ENCODE results near the gene SRXN1. TPM values are rescaled to one million over a fixed set of nuclear protein-coding genes. Genes with fewer than 3 reads are reported as not detected.
A peak's percentile ranks its signal among the peaks of the same experiment; 100 is the strongest.

SRXN1 gene
- total RNA-seq, 1 experiment from 2014 or later = 125 TPM

DNA sequence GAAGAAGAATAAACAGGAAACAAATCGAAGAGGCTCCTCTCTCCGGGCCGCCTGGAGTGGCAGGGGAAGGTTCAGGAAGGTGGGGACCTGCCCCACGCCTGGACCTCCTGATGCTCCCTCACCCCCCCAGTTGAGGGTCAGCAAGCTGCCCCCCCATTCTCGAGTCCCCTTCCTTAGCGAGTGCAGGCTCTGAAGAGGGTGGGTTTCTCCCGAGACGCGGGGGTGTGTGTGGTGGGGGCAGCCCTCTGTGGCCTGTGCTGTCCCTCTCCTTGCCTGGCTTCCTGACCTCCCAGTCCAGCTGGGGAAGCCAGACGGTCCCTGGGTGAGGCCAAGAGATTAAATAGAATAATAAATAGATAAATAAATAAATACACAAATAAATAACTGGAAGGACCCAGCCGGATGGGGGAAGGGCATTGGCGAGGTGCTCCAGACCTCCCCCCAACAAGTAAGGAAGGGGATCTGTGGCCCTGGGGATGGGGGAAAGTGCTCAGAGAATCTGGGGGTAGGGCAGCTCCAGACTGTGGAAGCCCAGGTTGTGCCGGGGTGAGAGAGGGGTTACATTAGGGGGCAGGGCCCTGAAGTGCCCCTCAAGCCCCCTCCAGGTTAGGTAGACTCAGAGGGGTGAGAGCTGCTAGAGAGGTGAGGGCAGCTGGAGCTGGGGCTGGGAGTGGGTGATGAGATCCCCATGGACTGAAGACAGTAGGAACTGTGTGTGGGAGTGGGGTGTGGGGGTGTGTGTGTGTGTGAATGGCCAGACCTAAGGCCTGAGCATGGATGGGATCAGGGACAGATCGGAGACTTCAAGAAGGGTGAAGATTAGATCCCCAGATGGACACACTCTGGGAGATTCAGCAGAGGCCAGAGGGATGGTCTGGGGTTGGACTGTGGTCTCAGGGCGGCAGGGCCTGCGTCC is 9.5 kb upstream of the SRXN1 start:
- in situ Hi-C loops (cut with HindIII; ENCODE audit: low pct_unique_long_range_greater_than_20kb, low sequenced_read_pairs) = no loop called here

DNA sequence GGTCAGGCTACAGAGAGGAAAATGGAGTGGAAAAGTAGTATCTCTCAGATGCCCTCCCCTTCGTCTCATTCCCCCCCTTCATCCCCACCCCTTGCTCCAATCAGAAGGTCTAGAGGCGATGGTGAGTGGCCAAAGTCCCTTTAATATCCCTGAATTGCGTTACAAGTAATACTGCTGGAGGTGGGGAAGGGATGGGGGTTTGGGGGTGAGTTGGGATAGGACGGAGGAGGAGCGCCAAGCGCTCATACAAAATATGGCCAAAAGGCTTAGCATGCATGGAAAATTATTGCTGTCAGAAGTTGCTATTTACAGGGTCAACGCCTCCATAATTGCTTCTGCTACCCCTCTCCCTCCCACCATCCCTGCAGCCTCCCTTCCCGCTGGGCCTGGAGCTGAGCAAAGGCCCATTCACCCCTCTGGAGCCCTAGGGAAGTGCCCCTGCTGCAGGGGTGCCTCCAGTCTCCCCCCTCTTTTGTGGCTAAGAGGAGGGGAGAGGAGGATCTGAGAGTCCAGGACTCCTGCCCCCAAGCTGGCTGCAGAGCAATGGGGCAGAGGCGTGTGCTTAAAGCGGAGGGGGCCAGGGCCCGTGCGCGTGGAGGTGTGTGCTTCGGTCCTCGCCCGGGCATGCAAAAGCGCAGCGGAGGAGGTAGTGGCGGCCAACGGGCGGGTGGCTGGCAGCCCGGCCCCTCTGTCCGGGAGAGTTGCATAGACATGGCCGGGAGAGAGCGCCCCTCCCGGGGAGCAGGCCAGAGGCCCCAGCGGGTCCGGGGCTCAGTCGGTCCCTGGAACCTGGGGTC is 8.7 kb upstream of the SRXN1 start:
- no peak for DNase-seq (ENCODE audit: low read depth, low spot score)
- in situ Hi-C loops (cut with HindIII; ENCODE audit: low pct_unique_long_range_greater_than_20kb, low sequenced_read_pairs) = no loop called here

More for the DNA sequence above, 9.5 kb upstream of the SRXN1 start:
- DNase-seq (ENCODE audit: low read depth, low spot score) = no peak

DNA sequence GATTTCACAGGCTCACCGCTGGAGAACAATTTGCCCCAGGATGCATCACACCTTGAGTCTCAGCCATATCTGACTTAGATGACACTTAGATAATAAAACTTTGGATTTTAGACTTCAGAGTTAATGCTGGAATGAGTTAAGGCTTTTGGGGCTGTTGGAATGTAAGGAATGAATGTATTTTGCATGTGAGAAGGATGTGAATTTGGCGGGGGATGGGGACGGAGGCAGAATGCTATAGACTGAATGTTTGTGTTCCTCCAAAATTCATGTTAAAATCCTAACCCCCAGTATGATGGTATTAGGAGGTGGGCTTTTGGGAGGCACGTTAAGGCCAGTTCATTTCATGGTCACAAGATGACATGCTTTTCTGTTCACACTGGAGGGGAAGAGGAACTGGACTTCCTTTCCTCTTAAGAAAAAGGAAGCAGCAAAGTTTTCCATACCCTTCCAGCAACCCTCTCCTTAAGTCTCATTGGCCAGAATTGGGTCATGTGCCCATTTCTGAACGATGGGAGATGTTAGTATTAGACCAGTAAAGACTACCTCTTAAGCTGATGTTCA is 5.8 kb upstream of the SRXN1 start:
- in situ Hi-C loops (cut with HindIII; ENCODE audit: low pct_unique_long_range_greater_than_20kb, low sequenced_read_pairs) = no loop called here
- DNase-seq (ENCODE audit: low read depth, low spot score) = no peak

DNA sequence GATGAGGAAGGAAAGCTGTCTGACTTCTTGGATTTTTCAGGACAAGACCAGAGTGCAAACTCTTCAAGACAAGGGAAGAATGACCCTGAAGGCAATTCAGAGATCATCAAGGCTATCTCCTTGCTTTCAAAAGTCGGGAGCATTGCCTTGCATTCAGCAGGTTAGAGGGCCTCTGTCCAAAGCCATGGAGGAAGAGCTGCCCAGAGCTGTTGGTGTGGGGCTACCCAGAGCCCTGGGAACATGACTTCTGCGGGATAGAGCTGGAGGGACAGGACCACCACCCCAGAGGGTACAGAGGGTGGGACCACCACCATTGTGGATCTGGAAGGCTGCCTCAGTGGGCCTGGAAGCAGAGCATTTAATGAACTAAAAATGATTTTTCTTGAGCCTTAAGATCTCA is 5.2 kb upstream of the SRXN1 start:
- in situ Hi-C loops (cut with HindIII; ENCODE audit: low pct_unique_long_range_greater_than_20kb, low sequenced_read_pairs) = no loop called here
- no peak for DNase-seq (ENCODE audit: low read depth, low spot score)

DNA sequence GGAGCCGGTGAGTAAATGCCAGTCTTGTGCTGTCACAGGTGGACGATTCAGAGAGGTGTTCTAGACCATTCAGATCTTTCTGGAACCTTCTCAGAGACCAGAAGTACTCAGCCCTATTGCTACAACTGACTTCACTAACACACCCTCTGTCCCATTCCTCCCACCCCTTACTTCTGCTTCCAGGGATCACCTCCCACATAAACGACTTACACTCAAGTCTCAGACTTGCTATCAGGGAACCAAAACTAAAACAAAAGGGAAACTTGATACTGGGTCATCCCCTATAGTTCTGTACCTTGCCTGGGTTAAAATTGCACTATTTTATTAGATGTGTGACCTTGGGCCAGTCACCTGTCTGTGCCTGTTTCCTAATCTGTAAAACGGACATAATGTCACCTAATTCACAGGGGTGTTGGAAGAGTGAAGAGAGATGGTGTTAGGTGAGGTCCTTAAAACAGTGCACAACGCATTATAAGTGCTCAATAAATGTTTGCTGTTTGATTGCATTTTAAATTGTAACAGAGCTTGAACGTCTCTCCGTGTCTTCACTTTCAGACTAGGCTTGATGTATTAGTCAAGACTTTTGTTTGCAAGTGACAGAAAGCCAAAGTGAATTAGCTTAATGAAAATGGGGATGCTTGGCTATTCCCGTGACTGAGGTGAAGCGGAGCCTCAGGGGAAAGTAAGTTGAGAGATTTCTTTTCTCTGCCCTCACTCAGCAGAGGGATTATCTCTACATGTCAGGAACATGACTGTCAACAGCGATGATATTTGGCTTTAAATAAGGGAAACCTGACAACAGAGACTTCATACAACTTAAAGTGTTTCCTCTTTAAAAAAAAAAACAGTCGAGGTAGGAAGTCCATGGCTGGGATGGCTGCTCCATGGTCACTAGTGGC is 3.0 kb upstream of the SRXN1 start:
- in situ Hi-C loops (cut with HindIII; ENCODE audit: low pct_unique_long_range_greater_than_20kb, low sequenced_read_pairs) = no loop called here
- DNase-seq (ENCODE audit: low read depth, low spot score) = no peak

DNA sequence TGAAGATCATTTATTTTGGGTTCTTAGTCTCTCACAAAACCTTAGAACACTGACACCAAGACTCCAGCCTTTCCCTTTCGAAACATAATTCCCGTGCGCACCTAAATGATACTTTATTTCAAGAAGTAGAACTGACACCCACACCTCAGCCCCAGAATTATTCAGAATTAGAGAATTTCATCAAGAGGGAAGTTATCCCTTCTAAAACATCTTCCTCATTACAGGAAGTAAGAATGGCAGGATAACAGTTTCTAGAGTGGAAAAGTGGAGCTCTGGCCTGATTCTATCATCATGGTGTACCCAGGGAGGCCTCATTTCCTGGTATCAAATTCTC is 1.4 kb upstream of the SRXN1 start:
- in situ Hi-C loops (cut with HindIII; ENCODE audit: low pct_unique_long_range_greater_than_20kb, low sequenced_read_pairs) = no loop called here
- no peak for DNase-seq (ENCODE audit: low read depth, low spot score)

DNA sequence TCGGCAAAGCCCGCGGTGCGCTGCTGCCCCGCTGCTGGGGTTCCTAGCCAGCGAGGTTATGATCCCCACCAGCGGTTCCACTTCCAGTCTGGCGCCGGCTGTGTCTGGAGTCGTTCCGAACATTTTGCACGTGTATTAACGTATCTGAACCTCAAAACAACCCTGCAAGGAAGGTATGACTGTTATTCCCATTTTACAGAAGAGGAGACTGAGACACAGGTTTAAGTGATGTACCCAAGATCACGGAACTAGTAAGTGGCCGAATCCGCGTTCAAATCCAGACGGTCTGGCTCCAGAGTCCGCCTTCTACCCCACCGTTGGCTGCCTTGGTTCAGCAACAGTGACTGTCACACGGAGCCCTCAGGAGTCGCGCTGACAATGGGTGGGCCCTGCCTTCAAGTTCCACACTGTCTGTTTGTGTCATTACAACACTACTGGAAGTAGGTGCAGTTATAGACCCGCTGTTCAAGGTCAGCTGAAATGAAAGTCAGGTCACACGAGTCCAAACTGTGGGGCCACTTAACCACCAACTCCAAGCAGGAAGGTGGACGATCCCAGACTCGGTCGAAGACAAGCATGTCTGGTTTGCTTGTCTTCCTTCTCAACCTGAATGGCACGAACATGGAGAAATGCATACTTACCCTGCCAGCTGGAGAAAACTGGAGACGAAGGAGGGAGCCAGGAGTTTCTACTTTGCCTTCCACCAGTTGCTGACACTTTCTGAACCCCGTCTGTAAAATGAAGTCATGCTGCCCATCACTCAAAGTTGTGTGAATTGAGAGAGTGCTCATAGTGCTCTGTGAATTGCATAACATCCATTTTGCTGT is 803 bp upstream of the SRXN1 start:
- DNase-seq (ENCODE audit: low read depth, low spot score) = no peak
- in situ Hi-C loops (cut with HindIII; ENCODE audit: low pct_unique_long_range_greater_than_20kb, low sequenced_read_pairs) = no loop called here

DNA sequence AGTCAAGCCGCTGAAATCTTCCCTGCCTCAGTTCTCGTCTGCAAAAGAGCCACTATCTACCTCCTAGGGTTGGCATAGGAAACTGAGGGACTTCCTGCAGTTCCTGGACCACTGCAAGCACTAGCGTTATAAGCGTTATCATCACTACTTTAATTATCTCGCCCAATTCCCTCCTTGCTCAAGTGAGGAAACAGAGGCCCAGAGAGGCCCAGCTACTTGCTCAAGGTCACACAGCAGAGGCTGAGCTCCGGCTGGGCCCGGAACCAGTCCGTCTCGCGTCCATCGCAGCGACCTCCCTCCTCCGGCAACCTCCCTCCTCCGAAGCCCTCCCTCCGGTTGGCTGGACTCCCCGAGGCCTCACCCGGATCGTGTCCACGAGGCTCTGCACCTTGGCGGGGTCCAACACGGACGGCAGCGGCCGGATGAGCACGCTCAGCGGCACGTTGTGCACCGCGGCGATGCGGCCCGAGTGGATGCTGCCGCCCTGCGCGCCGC is 338 bp downstream of the SRXN1 start:
- in situ Hi-C loops (cut with HindIII; ENCODE audit: low pct_unique_long_range_greater_than_20kb, low sequenced_read_pairs) = no loop called here
- no peak for DNase-seq (ENCODE audit: low read depth, low spot score)

DNA sequence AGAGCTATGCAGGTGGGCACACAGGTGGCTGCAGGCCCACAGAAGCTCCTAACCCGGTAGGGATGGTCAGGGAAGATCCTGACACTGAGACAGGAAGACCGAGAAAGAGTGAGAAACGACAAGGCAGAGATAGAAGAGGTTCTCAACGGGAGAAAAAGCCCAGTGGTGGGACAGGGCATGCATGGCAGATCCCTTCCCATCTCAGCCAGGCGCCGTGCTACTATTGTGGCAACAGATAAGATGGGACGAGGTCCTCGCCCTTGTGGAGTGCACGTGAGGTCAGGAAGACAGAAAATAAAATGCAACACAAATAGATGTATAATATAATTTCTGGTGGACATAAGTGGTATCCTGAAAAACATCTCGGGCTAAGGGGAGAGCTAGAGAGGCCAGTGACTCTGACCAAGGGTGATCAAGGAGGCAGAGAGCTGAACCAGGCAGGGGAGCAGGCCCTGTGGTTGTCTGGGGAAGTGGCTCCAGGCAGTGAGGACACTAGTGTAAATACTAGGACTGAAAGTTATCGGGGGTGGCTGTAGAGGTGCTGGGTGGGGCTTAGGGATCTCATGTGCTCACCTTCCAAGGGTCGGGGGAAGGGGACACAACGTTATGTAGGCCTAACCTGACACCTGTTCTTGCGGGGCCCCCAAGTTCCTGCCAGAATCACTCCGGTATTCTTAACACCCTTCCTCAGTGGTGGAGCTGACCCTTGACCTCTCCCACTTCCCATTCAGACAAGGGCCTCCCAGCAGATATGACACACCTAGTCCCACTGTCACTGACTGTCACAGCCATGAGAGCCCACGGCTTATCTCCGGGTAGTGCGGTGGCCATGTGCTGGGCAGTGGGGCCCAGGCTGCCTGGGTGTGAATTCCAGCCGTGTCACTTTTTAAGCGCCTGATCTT is 1.0 kb downstream of the SRXN1 start:
- DNase-seq (ENCODE audit: low read depth, low spot score) = no peak

DNA sequence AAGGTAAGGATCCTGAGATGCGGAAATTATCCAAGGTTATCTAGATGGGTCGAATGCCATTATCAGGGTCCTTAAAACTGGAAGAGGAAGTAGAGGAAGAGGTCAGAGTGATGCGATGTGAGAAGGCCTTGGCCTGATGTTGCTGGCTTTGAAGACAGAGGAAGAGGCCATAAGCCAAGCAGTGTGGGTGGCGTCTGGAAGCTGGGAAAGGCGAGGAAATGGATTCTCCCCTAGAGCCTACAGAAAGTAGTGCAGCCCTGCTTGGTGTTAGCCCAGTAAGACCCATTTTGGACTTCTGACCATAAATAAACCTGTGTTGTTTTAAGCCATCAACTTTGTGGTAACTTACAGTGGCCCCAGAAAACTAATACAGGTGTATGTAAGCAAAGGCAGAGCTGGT is 2.0 kb downstream of the SRXN1 start:
- in situ Hi-C loops (cut with HindIII; ENCODE audit: low pct_unique_long_range_greater_than_20kb, low sequenced_read_pairs) = no loop called here
- peak; percentile 45 for DNase-seq (ENCODE audit: low read depth, low spot score)

More for the DNA sequence above, 1.0 kb downstream of the SRXN1 start:
- in situ Hi-C loops (cut with HindIII; ENCODE audit: low pct_unique_long_range_greater_than_20kb, low sequenced_read_pairs) = no loop called here

DNA sequence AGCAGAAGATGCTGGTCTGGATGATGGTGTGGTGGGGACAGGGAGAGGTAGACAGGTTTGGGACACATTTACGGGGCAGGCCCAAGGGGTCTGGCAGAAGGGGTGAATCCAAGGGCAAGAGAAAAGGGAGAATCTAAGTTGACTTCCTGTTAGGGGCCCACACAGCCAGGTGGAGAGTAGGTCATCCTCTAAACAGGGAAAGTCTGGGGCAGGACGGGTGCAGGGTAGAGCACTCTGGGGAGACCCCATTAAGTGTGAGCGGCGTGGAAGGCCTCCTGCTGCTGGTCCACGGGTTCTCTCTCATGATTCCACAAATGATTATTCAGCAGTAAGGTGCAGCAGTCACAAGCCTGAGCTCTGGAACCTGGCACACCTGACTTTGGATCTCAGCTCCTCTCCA is 2.7 kb downstream of the SRXN1 start:
- in situ Hi-C loops (cut with HindIII; ENCODE audit: low pct_unique_long_range_greater_than_20kb, low sequenced_read_pairs) = no loop called here
- no peak for DNase-seq (ENCODE audit: low read depth, low spot score)

DNA sequence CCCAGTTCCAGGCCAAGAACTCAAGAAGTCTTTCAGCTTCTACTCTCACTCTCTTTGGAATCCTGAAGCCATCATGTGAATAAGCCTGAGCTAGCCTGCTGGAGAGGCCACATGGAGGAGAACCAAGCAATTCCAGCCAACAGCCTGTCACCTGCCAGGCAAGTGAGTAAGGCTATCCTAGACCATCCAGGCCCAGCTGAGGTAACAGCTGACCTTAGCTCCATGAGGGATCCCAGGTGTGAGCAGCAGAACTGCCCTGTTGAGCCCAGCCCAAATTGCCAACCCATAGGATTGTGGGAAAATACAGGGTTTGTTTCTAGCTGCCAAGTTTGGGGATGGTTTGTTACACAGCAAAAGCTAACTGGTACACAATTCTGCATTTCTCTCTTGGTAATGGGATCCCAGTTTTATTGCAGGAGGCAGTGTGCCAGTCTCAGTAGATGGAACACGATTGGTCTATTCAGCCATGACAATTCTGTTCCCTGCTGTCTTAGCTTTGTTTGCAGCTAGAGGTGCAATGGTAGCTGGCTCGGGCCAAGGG is 5.5 kb downstream of the SRXN1 start:
- in situ Hi-C loops (cut with HindIII; ENCODE audit: low pct_unique_long_range_greater_than_20kb, low sequenced_read_pairs) = no loop called here
- no peak for DNase-seq (ENCODE audit: low read depth, low spot score)

DNA sequence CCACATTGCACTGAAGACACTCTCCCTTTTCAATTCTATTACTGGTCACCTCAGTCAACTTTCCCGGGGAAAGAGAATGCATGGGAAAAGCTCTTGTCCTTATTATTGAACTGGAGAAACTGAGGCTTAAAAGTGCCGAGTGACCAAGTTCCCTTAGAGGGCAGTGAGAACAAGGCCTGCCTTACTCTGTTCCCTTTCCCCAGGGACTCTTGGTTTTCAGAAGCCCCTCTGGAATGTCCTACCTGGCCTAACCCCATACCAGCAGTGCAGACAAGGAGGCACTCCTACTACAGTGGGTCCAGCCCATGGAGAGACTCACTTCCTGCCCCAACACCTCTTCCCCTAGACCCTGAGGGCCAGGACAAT is 6.1 kb downstream of the SRXN1 start:
- DNase-seq (ENCODE audit: low read depth, low spot score) = no peak
- in situ Hi-C loops (cut with HindIII; ENCODE audit: low pct_unique_long_range_greater_than_20kb, low sequenced_read_pairs) = no loop called here

DNA sequence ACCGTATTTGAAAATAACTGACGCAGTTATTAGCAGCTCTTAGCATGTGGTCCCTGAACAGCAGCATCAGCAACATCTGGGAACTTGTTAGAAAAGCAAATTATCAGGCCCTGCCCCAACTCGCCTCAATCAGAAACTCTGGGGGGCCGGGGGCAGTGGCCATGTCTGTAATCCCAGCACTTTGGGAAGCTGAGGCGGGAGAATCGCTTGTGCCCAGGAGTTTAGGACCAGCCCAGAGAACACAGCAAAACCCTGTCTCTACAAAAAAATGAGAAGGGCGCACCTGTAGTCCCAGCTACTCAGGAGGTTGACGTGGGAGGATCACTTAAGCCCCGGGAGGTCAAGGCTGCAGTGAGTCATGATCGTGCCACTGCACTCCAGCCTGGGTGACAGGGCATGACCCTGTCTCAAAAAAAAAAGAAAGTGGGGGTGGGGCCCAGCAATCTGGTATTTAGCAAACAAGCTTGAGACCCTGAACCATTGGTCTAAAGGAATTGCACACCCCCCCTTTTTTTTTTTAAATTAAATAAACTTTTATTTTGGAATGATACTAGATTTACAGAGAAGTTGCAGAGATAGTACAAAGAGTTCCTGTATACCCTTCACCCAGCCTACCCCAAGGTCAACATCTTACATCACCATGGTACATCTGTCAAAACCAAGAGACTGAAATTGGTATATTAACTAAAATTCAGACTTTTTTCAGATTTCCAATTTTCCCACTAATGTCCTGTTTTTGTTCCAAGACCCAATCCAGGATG is 6.7 kb downstream of the SRXN1 start:
- in situ Hi-C loops (cut with HindIII; ENCODE audit: low pct_unique_long_range_greater_than_20kb, low sequenced_read_pairs) = no loop called here
- no peak for DNase-seq (ENCODE audit: low read depth, low spot score)

All from SK-MEL-5 (cell line).